Midbrain (tissue), 1 donor: Measurements from ENCODE around the gene USP11.
A peak's percentile ranks its signal among the peaks of the same experiment; 100 is the strongest.

Experiments used
- DNase-seq: peaks from one replicate; lab custom pipeline; 2025; lab: John Stamatoyannopoulos, UW

USP11 gene

DNA sequence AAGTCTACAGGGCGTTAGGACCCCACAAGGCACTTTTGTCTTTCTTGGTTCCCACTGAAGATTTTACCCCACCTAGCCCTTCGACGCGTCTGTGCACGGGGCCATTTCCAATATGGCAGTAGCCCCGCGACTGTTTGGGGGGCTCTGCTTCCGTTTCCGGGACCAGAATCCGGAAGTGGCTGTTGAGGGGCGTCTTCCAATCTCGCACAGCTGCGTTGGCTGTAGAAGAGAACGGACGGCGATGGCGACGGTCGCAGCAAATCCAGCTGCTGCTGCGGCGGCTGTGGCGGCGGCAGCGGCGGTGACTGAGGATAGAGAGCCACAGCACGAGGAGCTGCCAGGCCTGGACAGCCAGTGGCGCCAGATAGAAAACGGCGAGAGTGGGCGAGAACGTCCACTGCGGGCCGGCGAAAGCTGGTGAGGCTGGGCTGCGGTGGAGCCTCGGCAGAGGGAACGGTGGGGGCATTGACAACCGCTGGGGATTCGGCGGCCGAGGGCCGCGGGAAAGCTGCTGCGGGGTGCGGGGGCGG is at the start of gene USP11:
Gene USP11, plus strand, starts transcription at position 207 of the 530 bp plus-strand sequence. Its CDS starts 35 bp downstream, at position 242.
- peak; percentile 46 for DNase-seq

DNA sequence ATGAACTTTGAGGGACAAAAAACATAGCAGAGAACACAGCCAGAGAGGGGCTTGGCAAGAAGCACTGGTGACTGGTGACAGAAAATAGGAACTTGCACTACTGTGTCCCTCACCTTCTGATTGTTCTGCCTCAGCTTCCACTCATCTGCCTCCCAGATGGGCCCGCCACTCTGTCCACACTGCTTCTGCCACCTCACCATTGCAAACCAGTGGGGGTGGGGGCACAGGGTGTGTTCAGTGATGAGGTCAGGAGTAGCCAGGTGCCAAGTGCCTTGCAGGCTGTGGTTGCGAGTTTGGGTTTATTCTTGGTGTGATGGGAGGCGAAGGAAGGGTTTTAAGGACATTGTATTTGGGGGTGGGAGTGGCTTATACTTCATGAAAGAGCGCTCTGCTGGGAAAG is 48.3 kb upstream of the USP11 start:
- DNase-seq, result no peak

DNA sequence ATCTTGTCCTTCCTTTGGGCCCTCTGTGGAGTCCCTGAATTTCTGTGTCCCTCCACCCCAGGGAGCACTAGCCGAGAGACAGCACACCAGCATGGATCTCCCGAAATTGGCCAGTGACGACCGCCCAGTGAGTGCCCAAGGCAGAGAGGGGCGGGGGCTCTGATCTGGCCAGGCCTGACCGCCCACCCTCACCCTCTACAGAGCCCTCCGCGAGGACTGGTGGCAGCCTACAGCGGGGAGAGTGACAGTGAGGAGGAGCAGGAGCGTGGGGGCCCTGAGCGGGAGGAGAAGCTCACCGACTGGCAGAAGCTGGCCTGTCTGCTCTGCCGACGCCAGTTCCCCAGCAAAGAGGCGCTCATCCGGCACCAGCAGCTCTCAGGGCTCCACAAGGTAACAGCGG is 47.6 kb upstream of the USP11 start:
- DNase-seq, result no peak

DNA sequence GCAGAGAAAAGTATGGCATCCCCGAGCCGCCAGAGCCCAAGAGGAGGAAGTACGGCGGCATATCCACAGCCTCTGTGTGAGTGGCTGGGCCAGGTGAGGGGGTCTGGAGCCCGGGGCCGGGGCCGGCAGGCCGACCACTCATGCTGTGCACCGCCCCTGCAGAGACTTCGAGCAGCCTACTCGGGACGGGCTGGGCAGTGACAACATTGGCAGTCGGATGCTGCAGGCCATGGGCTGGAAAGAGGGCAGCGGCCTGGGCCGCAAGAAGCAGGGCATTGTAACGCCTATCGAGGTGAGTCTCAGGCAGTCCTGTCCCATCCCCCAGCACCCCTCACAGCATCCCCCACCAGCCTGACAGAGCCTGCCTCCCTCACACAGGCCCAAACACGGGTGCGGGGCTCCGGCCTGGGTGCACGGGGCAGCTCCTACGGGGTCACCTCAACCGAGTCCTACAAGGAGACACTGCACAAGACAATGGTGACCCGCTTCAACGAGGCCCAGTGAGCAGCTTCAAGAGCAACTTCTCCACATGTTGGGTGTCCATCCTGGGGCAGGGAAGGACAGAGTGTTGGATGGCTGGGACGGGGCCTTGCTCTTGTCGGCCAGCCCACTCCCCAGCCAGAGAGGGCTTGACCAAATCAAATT is 46.6 kb upstream of the USP11 start:
- DNase-seq, result no peak

DNA sequence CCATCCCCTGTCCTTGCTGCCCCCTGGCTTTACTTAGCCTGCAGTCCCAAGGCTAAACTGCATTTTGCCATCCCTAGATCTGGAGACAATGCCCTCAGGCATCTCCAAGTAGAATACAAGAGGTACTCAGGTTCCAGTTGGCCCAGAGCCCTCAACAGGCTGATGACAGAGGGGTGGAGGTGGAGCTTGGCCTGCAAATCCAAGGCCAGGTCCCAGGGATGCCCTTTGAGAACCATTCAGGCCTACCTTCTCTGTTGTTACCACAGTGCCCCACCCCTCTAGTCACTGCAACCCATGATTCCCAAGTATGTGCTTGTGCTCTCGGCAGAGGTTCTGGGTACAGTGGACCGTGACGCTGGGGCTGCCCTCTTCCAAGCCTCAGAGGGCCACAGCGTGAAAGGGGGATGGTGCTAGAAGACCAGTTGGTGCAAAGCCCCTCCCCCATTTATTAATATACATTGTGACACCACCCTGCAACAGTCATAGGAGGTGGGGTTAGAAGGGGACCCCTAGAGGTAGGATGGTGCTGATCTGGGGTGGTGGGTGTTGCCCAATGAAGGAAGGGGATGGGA is 45.6 kb upstream of the USP11 start:
- DNase-seq, result no peak

DNA sequence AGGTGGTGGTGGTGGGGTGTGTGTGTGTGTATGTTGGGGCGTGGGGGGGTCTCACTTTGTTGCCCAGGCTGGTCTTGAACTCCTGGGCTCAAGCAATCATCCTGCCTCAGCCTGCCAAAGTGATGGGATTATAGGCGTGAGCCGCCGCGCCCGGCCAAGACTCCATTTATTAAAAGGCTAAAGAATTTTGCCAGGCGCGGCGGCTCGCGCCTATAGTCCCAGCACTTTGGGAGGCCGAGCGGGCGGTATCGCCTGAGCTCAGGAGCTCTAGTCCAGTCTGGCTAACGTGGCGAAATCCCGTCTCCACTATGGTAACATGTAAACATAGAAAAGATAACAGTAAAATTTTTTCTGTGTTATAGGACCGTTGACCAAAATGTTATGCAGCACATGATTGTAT is 42.9 kb upstream of the USP11 start:
- no peak for DNase-seq

DNA sequence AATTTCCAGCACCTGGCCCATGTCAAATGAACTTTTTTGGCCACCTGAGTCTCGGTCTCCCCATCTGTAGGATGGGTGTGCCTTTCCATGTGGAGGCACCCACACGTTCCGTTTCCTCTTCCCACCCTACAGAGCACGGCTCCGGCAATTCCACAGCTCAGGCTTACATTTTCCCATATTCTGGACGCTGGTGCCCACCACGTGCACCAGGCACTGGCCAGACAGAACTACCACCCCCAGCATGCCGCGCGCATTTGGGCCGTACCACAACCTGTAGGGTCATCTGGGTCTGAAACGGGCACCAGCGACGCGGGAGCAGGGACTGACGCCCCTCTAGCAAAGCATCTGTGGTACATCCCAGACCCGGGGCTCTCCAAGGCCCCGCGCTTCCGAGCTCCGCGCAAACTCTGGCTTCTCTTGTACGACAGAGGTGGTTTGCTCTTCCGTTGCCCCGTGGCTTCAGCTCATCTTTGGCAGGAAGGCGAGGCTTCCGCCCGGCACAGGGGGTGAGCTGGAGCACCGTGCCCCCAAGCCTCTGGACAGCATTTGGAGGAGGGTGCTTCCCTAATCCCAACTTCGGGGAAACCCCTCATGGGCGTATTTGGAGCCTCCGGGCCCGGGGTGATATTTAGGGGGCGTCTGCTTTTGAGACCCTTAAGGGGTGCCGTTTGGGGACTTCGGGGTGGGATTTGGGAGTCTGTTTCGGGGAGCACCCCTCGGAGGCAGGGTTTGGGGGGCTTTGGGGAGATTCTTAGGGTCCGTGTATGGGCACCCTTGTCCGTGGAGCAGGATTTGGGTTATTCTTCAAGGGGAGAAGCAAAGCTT is 42.2 kb upstream of the USP11 start:
- DNase-seq, result peak; percentile 87

DNA sequence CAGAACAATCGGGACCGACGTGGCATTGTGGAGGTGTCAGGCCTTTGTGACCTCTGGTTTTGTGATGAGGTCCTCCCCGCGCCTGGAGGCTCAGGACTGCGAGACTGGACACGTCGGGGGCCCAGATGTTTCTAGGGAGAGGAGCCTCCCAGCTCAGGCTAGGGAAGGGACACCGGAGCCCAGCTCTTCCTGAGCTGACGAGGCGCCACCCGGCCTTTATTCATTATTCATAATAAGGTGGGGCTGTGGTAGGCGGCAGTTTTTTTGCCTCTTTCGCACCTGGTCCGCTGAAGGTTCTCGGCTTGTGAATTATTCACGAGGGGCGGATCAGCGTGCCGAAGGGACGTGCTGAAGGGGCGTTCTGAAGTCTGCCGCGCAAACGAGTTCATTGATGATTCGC is 41.5 kb upstream of the USP11 start:
- DNase-seq, result no peak

DNA sequence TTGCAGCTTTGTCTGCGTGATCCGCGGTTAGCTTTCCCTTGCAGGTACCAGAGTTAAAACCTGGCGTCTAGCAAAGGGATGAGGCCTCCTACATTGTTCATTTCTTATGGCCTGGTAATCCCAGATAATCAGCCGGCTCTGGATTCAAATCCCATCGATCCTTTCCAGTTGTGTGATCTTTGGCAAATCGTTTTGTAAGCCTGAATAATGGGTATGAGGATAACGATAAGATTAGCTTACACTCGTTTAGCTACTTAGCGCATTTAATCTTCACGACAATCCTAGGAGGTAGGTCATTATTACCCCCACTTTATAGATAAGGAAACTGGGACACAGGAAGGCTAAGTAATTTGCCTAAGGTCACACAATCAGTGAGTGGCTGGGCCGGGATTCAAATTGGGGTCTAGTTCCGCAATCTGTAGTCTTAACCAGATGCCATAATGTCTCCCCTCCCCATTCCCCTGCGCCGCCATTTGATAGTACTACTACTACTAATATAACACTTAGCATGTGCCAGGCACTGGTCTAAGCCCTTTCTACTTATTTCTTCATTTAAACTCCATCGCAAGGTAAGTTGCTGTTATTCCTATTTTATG is 40.9 kb upstream of the USP11 start:
- no peak for DNase-seq

DNA sequence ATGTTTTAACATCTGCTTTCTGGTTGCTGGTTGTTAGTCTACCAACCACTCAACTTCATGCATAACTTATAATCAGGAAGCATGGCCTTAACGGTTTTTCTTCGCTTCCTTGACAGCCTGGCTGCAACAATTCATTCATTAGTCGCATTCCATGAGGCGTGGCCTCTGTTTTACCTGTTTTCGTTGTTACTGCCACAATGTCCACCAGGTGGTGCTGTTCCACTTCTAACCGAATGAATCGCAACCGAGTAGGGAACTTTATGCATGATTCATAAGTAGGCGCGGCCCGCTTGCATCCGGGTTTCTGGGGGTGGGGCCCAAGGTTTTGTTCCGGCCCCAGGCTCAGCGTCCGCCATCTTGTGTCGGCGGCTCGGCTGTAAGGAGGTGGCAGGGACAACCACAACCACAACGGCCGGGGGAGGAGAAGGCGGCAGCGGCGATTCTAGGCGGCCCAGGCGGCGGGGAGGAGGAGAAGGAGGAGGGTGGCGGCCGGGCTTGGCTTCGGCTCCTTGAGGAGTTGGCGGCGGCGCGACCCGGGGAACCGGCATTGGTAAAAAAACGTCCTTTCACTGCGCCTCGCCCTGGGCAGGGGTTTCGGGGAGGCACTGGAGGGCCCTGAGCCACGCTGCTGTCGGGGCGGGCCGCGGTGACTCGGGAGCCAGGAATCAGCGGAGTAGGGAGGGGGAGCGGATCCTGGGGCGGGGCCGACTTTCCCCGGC is 39.2 kb upstream of the USP11 start, which contains the start of gene UBA1:
Gene UBA1, plus strand, starts transcription at position 355 of the 719 bp plus-strand sequence. CDS start 4,974 bp downstream, outside the sequence.
- DNase-seq, result peak; percentile 99

DNA sequence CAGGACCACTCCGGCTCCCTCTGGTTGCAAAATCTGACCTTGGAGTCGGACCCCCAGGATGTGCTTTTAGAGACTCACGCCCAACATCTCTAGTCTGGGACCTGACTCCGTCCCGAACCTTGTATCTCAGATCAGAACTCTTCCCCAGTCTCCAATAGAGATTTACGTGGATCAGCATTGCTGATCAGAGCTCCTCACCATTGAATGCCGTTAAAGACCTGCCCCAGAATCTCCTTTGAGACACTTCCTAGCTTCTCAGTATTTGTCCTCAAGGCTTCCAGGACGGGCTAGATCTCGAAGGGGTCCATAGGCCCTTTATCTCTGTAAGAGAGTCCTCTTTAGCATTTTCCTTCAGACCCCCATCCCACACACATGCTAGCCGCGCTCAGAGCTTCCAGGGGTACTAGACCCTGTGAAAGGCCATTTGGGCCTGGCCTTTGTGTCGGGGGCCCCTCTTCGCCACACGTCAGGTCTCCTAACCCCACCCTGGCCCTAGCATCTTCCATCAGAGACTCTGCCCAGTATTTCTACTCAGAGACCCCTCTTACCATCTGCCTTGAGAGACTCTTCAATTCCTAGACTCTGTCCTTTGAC is 38.5 kb upstream of the USP11 start:
- no peak for DNase-seq

DNA sequence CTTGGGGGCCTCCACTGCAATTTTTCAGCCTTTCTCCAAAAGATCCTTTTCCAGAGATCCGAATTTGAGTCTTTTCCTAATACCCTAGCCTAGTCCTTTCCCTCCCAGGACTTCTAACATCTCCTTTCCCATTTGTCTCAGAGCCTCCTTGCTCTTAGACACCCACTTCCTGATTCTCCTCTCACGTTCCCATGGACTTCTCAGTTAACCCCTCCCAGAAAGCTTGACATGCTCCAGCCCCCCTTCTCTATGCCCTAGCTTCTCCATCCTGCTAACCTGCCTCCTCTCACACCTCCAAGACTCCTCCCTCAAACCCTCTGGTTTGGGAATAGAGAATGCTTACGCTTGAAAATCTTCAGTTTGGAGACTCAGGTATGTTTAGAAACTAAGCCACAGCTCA is 36.7 kb upstream of the USP11 start:
- DNase-seq, result no peak

DNA sequence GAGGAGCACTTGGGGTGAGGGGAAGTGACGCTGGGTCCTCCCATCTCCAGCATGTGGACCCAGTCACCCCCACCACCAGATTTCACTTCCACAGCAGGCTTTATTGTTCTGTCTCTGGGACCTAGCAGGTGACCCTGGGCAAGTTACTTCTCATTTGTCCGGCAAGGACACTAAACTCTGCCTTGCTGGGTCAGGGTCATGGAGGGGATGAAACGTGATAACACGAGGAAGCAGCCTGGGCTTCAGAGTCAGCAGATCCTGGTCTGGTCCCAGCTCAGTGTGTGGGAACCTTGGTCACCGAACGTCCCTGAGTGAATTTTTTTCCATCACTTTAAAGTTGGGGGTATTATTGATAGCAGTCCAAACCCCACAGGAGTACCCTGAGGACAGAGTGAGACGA is 35.3 kb upstream of the USP11 start:
- no peak for DNase-seq

DNA sequence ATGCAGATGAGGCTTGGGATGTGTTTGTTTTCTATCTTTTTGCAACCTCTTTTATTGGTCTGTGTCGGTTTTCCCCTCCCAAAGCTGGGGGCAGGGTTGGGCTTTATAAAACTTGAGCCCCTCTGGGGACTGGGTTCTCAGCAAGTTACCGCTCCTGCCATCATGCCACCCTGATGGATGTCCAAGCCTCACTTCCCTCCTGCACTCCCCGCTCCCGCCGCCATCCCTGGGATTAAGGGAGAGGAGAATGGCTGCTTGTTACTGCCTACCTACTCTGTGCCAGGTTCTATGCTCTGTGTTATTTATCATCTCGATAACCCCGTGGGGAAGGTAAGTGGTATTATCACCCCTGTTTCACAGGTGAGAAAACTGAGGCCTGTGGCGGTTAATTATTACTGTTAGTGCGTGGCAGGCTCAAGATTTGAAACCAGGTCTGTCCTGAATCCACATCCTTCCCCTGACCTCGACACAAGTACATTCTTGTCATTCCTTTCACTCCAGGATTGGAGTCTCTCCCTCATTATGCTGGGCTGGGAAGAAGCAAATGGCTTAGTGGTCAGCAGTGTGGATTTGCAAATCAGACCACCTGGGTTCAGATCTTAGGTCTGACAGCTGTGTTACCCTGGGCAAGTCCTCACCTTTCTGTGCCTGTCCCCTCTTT is 34.7 kb upstream of the USP11 start:
- DNase-seq, result no peak

DNA sequence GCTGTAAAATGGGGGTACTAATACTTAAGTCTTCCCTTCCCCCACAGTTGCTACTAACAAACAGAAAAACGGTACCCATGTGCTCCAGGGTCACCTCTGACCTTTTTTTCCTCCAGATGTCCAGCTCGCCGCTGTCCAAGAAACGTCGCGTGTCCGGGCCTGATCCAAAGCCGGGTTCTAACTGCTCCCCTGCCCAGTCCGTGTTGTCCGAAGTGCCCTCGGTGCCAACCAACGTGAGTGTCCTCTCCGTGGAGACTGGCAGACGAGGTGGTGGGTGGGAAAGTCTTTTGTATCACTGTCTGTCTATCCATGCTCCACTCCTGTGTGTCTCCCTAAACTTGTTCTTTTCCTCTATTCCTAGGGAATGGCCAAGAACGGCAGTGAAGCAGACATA is 34.1 kb upstream of the USP11 start:
- no peak for DNase-seq

DNA sequence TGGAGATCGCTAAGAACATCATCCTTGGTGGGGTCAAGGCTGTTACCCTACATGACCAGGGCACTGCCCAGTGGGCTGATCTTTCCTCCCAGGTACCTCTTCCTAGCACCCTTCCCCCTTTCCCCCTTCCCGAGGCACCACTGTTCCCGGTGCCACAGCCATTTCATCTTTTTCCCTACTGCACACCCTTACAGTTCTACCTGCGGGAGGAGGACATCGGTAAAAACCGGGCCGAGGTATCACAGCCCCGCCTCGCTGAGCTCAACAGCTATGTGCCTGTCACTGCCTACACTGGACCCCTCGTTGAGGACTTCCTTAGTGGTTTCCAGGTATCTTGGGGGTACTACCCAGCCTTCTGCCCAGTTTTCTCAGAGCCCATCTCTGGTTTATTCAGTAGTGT is 33.5 kb upstream of the USP11 start:
- DNase-seq, result no peak

DNA sequence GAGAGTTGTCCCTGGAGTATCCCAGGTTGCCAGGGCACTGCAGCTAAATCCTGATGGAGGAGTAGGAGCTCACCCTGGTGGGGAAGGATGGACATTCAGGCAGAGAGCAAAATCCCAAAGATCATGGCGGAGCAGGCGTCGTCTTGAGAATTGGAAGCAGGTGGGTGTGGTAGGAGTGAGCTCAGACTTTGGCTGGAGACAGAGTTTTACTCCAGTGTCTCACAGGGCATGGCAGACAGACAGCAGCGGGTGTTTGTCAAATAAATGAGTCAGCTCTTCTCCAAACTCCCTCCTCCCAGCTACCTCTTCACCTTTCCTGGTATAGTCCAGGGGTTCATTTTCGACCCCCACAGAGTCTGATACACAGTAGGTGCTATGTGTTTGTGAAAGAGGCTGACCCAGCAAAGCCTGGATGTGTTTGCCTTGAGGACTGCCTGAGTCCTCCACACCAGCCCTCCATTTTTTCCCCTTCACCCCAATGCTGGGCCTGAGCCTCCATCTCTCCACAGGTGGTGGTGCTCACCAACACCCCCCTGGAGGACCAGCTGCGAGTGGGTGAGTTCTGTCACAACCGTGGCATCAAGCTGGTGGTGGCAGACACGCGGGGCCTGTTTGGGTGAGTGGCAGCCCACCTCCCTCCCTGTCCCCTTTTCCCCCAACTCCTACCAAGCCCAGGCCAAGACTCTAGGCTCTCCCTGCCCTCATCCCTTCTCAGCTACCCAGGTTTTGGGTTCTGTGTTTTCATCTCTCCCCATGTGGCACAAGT is 32.2 kb upstream of the USP11 start:
- no peak for DNase-seq

DNA sequence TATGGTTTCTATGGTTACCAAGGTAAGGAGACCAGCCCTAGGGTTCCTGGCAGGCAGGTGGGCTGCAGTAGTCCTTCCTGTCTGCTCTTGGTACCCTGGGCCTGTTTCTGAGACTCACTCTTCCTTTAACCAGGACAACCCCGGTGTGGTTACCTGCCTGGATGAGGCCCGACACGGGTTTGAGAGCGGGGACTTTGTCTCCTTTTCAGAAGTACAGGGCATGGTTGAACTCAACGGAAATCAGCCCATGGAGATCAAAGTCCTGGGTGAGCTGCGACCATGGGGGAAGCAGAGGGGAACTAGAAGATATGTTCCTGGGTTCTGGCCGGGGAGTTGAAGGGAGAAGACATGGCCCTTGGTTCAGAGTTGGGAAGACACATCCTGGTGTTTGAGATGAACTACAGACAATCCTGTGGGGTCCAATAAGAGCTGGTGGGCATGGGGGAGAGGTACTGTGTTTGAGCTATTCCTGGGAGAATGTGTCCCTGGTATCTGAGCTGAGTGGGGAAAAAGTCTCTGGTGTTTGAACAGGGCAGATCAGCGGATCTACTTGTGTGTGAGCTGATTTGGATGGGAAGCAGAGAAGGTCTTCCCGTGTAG is 31.4 kb upstream of the USP11 start:
- no peak for DNase-seq

DNA sequence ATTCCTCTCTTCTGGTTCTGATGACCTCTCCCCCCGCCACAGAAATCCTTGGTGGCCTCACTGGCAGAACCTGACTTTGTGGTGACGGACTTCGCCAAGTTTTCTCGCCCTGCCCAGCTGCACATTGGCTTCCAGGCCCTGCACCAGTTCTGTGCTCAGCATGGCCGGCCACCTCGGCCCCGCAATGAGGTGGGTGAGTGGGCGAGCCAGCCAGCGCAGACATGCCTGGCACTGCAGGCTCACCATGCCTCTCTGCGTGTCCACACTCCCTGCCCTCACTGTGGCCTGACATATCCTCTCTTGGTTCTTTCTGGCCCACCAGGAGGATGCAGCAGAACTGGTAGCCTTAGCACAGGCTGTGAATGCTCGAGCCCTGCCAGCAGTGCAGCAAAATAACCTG is 30.5 kb upstream of the USP11 start:
- no peak for DNase-seq

DNA sequence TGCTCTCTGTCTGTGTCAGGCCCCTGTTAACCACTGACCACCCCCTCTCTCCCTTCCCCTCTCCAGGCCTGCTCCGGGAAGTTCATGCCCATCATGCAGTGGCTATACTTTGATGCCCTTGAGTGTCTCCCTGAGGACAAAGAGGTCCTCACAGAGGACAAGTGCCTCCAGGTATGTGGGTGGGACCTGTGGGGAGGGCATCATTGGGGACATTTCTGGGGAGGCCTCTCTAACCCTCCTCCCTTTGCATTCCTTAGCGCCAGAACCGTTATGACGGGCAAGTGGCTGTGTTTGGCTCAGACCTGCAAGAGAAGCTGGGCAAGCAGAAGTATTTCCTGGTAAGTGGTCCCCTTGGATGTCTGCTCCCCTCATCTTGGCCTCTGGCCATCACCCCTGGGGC is 29.9 kb upstream of the USP11 start:
- no peak for DNase-seq
